NCI-H1092 treated with DMSO at 0.1 percent for 48 hours (cell line): ENCODE measurements around the gene NPDC1.
"Not testable (repeated sequence)": the region's sequence is repeated elsewhere in the genome, so short reads cannot be mapped to it uniquely, and the experiment has no call there.

Experiments
- DNase-seq: peaks from one replicate; lab custom pipeline; 2025; lab: John Stamatoyannopoulos, UW

Gene NPDC1

GRCh38 chr9:137040568-137040967, 5.4 kb downstream of the NPDC1 start:
- no peak for DNase-seq

- no peak for DNase-seq
Observed at GRCh38 chr9:137039611-137040366, 6.2 kb downstream of the NPDC1 start.

GRCh38 chr9:137038916-137039315, 7.1 kb downstream of the NPDC1 start:
- DNase-seq, result no peak

GRCh38 chr9:137037483-137037882, 8.5 kb downstream of the NPDC1 start:
- DNase-seq, result no peak

GRCh38 chr9:137037035-137037434, 8.9 kb downstream of the NPDC1 start:
- DNase-seq, result no peak

GRCh38 chr9:137035937-137036336, 10.0 kb downstream of the NPDC1 start:
- no peak for DNase-seq

GRCh38 chr9:137035507-137035834, 10.5 kb downstream of the NPDC1 start:
- no peak for DNase-seq

GRCh38 chr9:137034709-137035506, 11.1 kb downstream of the NPDC1 start:
- peak; percentile 91 for DNase-seq

- DNase-seq, result no peak
Observed at GRCh38 chr9:137034039-137034708, 11.8 kb downstream of the NPDC1 start.

GRCh38 chr9:137033481-137033880, 12.5 kb downstream of the NPDC1 start:
- DNase-seq, result not testable (repeated sequence)

GRCh38 chr9:137032858-137033257, 13.1 kb downstream of the NPDC1 start:
- DNase-seq, result no peak

- DNase-seq, result no peak
Observed at GRCh38 chr9:137031904-137032640, 13.9 kb downstream of the NPDC1 start, which contains the start of gene FUT7. TSS of gene FUT7 (minus strand) at chr9:137032088. CDS start at chr9:137031991, 97 bp downstream.

- DNase-seq, result no peak
Observed at GRCh38 chr9:137030538-137031527, 15.1 kb downstream of the NPDC1 start.

GRCh38 chr9:137030006-137030405, 16.0 kb downstream of the NPDC1 start:
- DNase-seq, result no peak

GRCh38 chr9:137029058-137029936, 16.7 kb downstream of the NPDC1 start:
- DNase-seq, result peak; percentile 49

- DNase-seq, result peak; percentile 44
Observed at GRCh38 chr9:137028263-137029057, 17.5 kb downstream of the NPDC1 start.

GRCh38 chr9:137027369-137028262, 18.4 kb downstream of the NPDC1 start, which contains the start of gene ABCA2:
TSS of gene ABCA2 (minus strand) at chr9:137028237. CDS start at chr9:137028140, 97 bp downstream.
- no peak for DNase-seq

GRCh38 chr9:137026828-137027227, 19.1 kb downstream of the NPDC1 start:
- peak; percentile 22 for DNase-seq
